Subcutaneous adipose tissue (tissue), 4 donors: ENCODE measurements around the gene DLST. TPM values are rescaled to one million over a fixed set of nuclear protein-coding genes. Genes with fewer than 3 reads are reported as not detected.

Experiments
- CTCF ChIP-seq: fragments of 450-650 bp; IDR thresholded peaks from one replicate; pipeline ENCODE4 v1.5.1; 2016; ENCODE audit warnings: low read depth, mild to moderate bottlenecking, control low read depth, antibody characterized with exemption, moderate library complexity
- total RNA-seq, 4 donors: library from RNA; depleted of rRNA; stranded (reverse); fragments of >200 nt; gene quantifications; one replicate each; pipeline ENCODE4 v1.1.0, GENCODE V29; 2016

DLST gene
- total RNA-seq, 4 donors from 2014 or later = 91.8 to 152 (median 109) TPM

- no peak for TF ChIP-seq CTCF
Measured at GRCh38 chr14:74942181-74942580, 60.5 kb downstream of the DLST start.

- no peak for TF ChIP-seq CTCF
Measured at GRCh38 chr14:74942608-74943007, 60.9 kb downstream of the DLST start.

- TF ChIP-seq CTCF = no peak
Measured at GRCh38 chr14:74945261-74945851, 63.6 kb downstream of the DLST start.

GRCh38 chr14:74945852-74946658 lies 64.3 kb downstream of the DLST start:
- no peak for TF ChIP-seq CTCF

GRCh38 chr14:74946659-74947281 lies 65.1 kb downstream of the DLST start:
- TF ChIP-seq CTCF = no peak

GRCh38 chr14:74947353-74948227 lies 65.9 kb downstream of the DLST start:
- no peak for TF ChIP-seq CTCF
